A673 (cell line): ENCODE results near the gene ACP2. TPM values are rescaled to one million over a fixed set of nuclear protein-coding genes. Genes with fewer than 3 reads are reported as not detected.

Experiments
- BruUV-seq: library from RNA; stranded (reverse); fragments of 400-500 nt; replicated peaks from 2 replicates; lab custom pipeline; 2021; lab: Mats Ljungman, UMichigan
- CTCF ChIA-PET: fragments of 300-600 bp; sonication (Branson Sonifier 250); formaldehyde crosslinking; loops from one replicate; lab custom pipeline; 2022; ENCODE audit warnings: antibody characterized with exemption; lab: Charles Lee
- POLR2A ChIA-PET: fragments of 300-600 bp; sonication (Branson Sonifier 250); formaldehyde crosslinking; loops from one replicate; lab custom pipeline; 2022; ENCODE audit warnings: antibody characterized with exemption; ENCODE audit not compliant: low non-redundant PET; lab: Charles Lee
- DNase-seq: peaks from one replicate; pipeline ENCODE4 v3.0.0-alpha.2; 2015; ENCODE audit warnings: low spot score
- H3K27ac ChIP-seq: fragments of 200-600 bp; sonication (generic); 2 replicates; pipeline ENCODE4 v1.5.1; 2016; ENCODE audit warnings: mixed run types, low read depth, mild to moderate bottlenecking, mixed read lengths, antibody characterized with exemption, low read length; ENCODE audit not compliant: poor library complexity, severe bottlenecking
- H3K27me3 ChIP-seq: fragments of 200-600 bp; sonication (generic); replicated peaks from 2 replicates; pipeline ENCODE4 v1.6.1; 2017; ENCODE audit warnings: mixed run types, low read depth, mild to moderate bottlenecking, mixed read lengths, antibody characterized with exemption, low read length; ENCODE audit not compliant: insufficient read depth, poor library complexity
- H3K36me3 ChIP-seq: fragments of 200-600 bp; sonication (generic); 2 replicates; pipeline ENCODE4 v1.6.1; 2016; ENCODE audit warnings: mixed run types, mild to moderate bottlenecking, mixed read lengths, antibody characterized with exemption, low read length; ENCODE audit not compliant: insufficient read depth, poor library complexity, severe bottlenecking
- H3K4me1 ChIP-seq: fragments of 200-600 bp; sonication (generic); 2 replicates; pipeline ENCODE4 v1.6.1; 2017; ENCODE audit warnings: mixed run types, mild to moderate bottlenecking, mixed read lengths, antibody characterized with exemption, low read length; ENCODE audit not compliant: insufficient read depth, poor library complexity, severe bottlenecking
- H3K4me3 ChIP-seq: fragments of 200-600 bp; sonication (generic); 2 replicates; pipeline ENCODE4 v1.5.1; 2016; ENCODE audit warnings: low read depth, mixed run types, mild to moderate bottlenecking, mixed read lengths, low read length; ENCODE audit not compliant: poor library complexity, severe bottlenecking
- H3K9me3 ChIP-seq: fragments of 200-600 bp; sonication (generic); 2 replicates; pipeline ENCODE4 v1.6.1; 2016; ENCODE audit warnings: mixed run types, low read depth, mild to moderate bottlenecking, mixed read lengths, antibody characterized with exemption, low read length; ENCODE audit not compliant: poor library complexity, severe bottlenecking
- CTCF ChIP-seq: fragments of 300-800, 200-600 bp; sonication (generic); conservative IDR thresholded peaks from 2 replicates; pipeline ENCODE4 v1.5.1; 2017; ENCODE audit warnings: low read depth, mild to moderate bottlenecking, antibody characterized with exemption, low read length, moderate library complexity, mixed read lengths
- EZH2 ChIP-seq: fragments of 200-600 bp; sonication (generic); IDR thresholded peaks from 2 replicates; pipeline ENCODE4 v1.6.1; 2017; ENCODE audit warnings: borderline replicate concordance, low read depth, mild to moderate bottlenecking, mixed read lengths, antibody characterized with exemption, low read length; ENCODE audit not compliant: poor library complexity, severe bottlenecking
- intact Hi-C: fragments of 100-400 bp; cut with micrococcal nuclease; formaldehyde crosslinking; loops from one replicate; pipeline ENCODE4 v1.10.0; 2022; ENCODE audit not compliant: unreplicated experiment
- total RNA-seq: library from RNA; stranded (reverse); gene quantifications from 2 replicates; pipeline ENCODE4 v1.2.3, GENCODE V29; 2021

Gene ACP2
- total RNA-seq, 1 experiment from 2014 or later = 63.3 TPM

GRCh38 chr11:47243454-47243853 lies 5.2 kb downstream of the ACP2 start:
- Histone ChIP-seq H3K36me3 (peaks cover 79% of the 10 kb centered on the region), H3K27me3 (no peaks in the 10 kb centered on the region), H3K27ac (no peak overlapping the region), H3K4me1 (peaks cover 8% of the 10 kb centered on the region), H3K4me3 (no peak overlapping the region), H3K9me3 (no peaks in the 10 kb centered on the region)
- TF ChIP-seq EZH2 = no peak
- no peak for TF ChIP-seq CTCF
- ChIA-PET CTCF (no interaction called here), POLR2A (no interaction called here)
- no peak for DNase-seq
- BruUV-seq = no TSS peak
- intact Hi-C loops = no loop called here

GRCh38 chr11:47242596-47243192 lies 5.9 kb downstream of the ACP2 start:
- ChIA-PET CTCF (no interaction called here), POLR2A (no interaction called here)

GRCh38 chr11:47241841-47242301 lies 6.7 kb downstream of the ACP2 start:
- no TSS peak for BruUV-seq
- DNase-seq = no peak
- CTCF ChIA-PET = no interaction called here
- no peak overlapping the region for H3K27ac ChIP-seq
- peaks cover 3% of the 10 kb centered on the region for H3K4me1 ChIP-seq
- POLR2A ChIA-PET = no interaction called here
- H3K36me3 ChIP-seq = peaks cover 82% of the 10 kb centered on the region
- H3K4me3 ChIP-seq = no peak overlapping the region
- no peaks in the 10 kb centered on the region for H3K27me3 ChIP-seq
- no peak for TF ChIP-seq CTCF
- TF ChIP-seq EZH2 = no peak
- intact Hi-C loops = no loop called here
- no peaks in the 10 kb centered on the region for H3K9me3 ChIP-seq

More at GRCh38 chr11:47242596-47243192, 5.9 kb downstream of the ACP2 start:
- no peaks in the 10 kb centered on the region for H3K27me3 ChIP-seq
- no TSS peak for BruUV-seq
- no peak for DNase-seq
- peaks cover 86% of the 10 kb centered on the region for H3K36me3 ChIP-seq
- TF ChIP-seq CTCF (no peak), EZH2 (no peak)
- no peak overlapping the region for H3K4me3 ChIP-seq
- intact Hi-C loops = no loop called here
- H3K9me3 ChIP-seq = no peaks in the 10 kb centered on the region
- H3K27ac ChIP-seq = no peak overlapping the region
- H3K4me1 ChIP-seq = peaks cover 4% of the 10 kb centered on the region
